ENCODE results near the gene CD226.
"Not testable (repeated sequence)": the region's sequence is repeated elsewhere in the genome, so short reads cannot be mapped to it uniquely, and the experiment has no call there.

The CD226 gene

GRCh38 chr18:69883781-69884180 is 63.9 kb downstream of the CD226 start:
- Histone ChIP-seq H3K9me3 (ENCODE audit: control extremely low read depth in 1 of 5, control insufficient read depth in 4 of 5, insufficient read depth in 2 of 5, low read depth in 1 of 5, low read length in 4 of 5) (no peaks in the 10 kb centered on the region), H3K27me3 (replicated peaks in 2 of 5; ENCODE audit: control insufficient read depth in 4 of 5, insufficient read depth in 5 of 5, low read length in 4 of 5) (no peaks in the 10 kb centered on the region), H3K27ac (ENCODE audit: insufficient read depth in 1 of 2, low read depth in 1 of 2, low read length in 2 of 2, poor library complexity in 1 of 2, severe bottlenecking in 2 of 2) (no peak overlapping the region), H3K4me1 (ENCODE audit: control extremely low read depth in 1 of 4, control insufficient read depth in 4 of 4, insufficient read depth in 4 of 4, low read length in 3 of 4) (no peaks in the 10 kb centered on the region), H3K4me3 (ENCODE audit: control insufficient read depth in 1 of 7, extremely low read depth in 1 of 7, insufficient read depth in 4 of 7, low read depth in 2 of 7, low read length in 6 of 7) (no peak overlapping the region), H3K36me3 (ENCODE audit: control insufficient read depth in 4 of 4, insufficient read depth in 4 of 4, low read length in 3 of 4) (no peaks in the 10 kb centered on the region)
- 44% methylated on average over 2 of the region's 3 CpGs for WGBS (ENCODE audit: insufficient coverage)
- no peak for DNase-seq
- ChIA-PET CTCF (no interaction called here), POLR2A (no interaction called here)

GRCh38 chr18:69882965-69883668 is 64.6 kb downstream of the CD226 start:
- Histone ChIP-seq H3K36me3 (ENCODE audit: control insufficient read depth in 4 of 4, insufficient read depth in 4 of 4, low read length in 3 of 4) (no peaks in the 10 kb centered on the region), H3K27me3 (replicated peaks in 2 of 5; ENCODE audit: control insufficient read depth in 4 of 5, insufficient read depth in 5 of 5, low read length in 4 of 5) (no peaks in the 10 kb centered on the region), H3K9me3 (ENCODE audit: control extremely low read depth in 1 of 5, control insufficient read depth in 4 of 5, insufficient read depth in 2 of 5, low read depth in 1 of 5, low read length in 4 of 5) (no peaks in the 10 kb centered on the region), H3K4me1 (ENCODE audit: control extremely low read depth in 1 of 4, control insufficient read depth in 4 of 4, insufficient read depth in 4 of 4, low read length in 3 of 4) (no peaks in the 10 kb centered on the region), H3K4me3 (ENCODE audit: control insufficient read depth in 1 of 7, extremely low read depth in 1 of 7, insufficient read depth in 4 of 7, low read depth in 2 of 7, low read length in 6 of 7) (no peak overlapping the region), H3K27ac (ENCODE audit: insufficient read depth in 1 of 2, low read depth in 1 of 2, low read length in 2 of 2, poor library complexity in 1 of 2, severe bottlenecking in 2 of 2) (no peak overlapping the region)
- WGBS (ENCODE audit: insufficient coverage) = 100% methylated on average over 2 of the region's 6 CpGs
- POLR2A ChIA-PET = no interaction called here
- DNase-seq = no peak
- CTCF ChIA-PET = no interaction called here

GRCh38 chr18:69880083-69880482 is 67.6 kb downstream of the CD226 start:
- no peak overlapping the region for H3K4me3 ChIP-seq (ENCODE audit: control insufficient read depth in 1 of 7, extremely low read depth in 1 of 7, insufficient read depth in 4 of 7, low read depth in 2 of 7, low read length in 6 of 7)
- DNase-seq = no peak
- CTCF ChIA-PET = no interaction called here
- H3K9me3 ChIP-seq (ENCODE audit: control extremely low read depth in 1 of 5, control insufficient read depth in 4 of 5, insufficient read depth in 2 of 5, low read depth in 1 of 5, low read length in 4 of 5) = no peaks in the 10 kb centered on the region
- no peaks in the 10 kb centered on the region for H3K4me1 ChIP-seq (ENCODE audit: control extremely low read depth in 1 of 4, control insufficient read depth in 4 of 4, insufficient read depth in 4 of 4, low read length in 3 of 4)
- POLR2A ChIA-PET = no interaction called here
- no peaks in the 10 kb centered on the region for H3K36me3 ChIP-seq (ENCODE audit: control insufficient read depth in 4 of 4, insufficient read depth in 4 of 4, low read length in 3 of 4)
- WGBS (ENCODE audit: insufficient coverage) = 96% methylated on average over 2 of the region's 3 CpGs
- no peak overlapping the region for H3K27ac ChIP-seq (ENCODE audit: insufficient read depth in 1 of 2, low read depth in 1 of 2, low read length in 2 of 2, poor library complexity in 1 of 2, severe bottlenecking in 2 of 2)
- H3K27me3 ChIP-seq (replicated peaks in 2 of 5; ENCODE audit: control insufficient read depth in 4 of 5, insufficient read depth in 5 of 5, low read length in 4 of 5) = no peaks in the 10 kb centered on the region

- H3K27me3 ChIP-seq (replicated peaks in 2 of 5; ENCODE audit: control insufficient read depth in 4 of 5, insufficient read depth in 5 of 5, low read length in 4 of 5); H3K4me3 ChIP-seq (ENCODE audit: control insufficient read depth in 1 of 7, extremely low read depth in 1 of 7, insufficient read depth in 4 of 7, low read depth in 2 of 7, low read length in 6 of 7); H3K4me1 ChIP-seq (ENCODE audit: control extremely low read depth in 1 of 4, control insufficient read depth in 4 of 4, insufficient read depth in 4 of 4, low read length in 3 of 4); POLR2A ChIA-PET; H3K36me3 ChIP-seq (ENCODE audit: control insufficient read depth in 4 of 4, insufficient read depth in 4 of 4, low read length in 3 of 4); DNase-seq; CTCF ChIA-PET; H3K9me3 ChIP-seq (ENCODE audit: control extremely low read depth in 1 of 5, control insufficient read depth in 4 of 5, insufficient read depth in 2 of 5, low read depth in 1 of 5, low read length in 4 of 5); H3K27ac ChIP-seq (ENCODE audit: insufficient read depth in 1 of 2, low read depth in 1 of 2, low read length in 2 of 2, poor library complexity in 1 of 2, severe bottlenecking in 2 of 2): not testable (repeated sequence)
- 100% methylated on average over 2 of the region's 3 CpGs for WGBS (ENCODE audit: insufficient coverage)
Observed at GRCh38 chr18:69879051-69879450, 68.6 kb downstream of the CD226 start.

DNA sequence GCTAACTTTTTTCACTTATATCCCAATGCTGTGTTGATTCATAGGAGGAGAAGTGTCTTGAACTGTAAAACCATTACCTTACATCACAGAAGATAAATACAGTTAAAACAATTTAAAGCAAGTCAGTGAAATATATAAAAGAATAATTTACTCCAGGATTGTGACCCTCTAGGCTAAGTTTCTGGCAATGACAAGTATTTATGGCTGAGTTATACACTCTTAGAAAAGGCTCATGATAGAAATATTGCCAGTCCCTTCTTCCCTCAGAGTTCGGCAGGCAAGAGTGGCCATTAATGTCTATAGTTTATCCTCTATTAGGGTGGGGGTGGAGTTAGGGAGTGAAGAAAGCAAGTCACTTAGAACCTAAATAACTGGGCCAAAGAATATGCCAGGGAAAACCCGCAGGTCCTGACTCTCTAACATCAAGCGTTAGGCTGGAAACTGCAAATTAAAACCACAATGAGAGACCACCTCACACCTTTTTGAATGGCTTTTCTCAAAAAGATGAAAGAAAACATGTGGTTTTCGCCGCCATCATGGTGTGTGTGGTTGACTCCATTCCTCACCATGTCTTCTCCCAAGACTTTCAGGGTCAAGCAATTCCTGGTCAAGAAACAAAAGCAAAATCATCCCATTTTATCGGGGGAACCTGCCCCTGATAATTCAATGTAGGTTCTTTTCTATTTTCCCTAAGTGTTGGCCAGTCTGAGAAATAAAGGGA is 69.3 kb downstream of the CD226 start:
- WGBS (ENCODE audit: insufficient coverage) = 98% methylated on average over 4 of the region's 6 CpGs
- ChIA-PET CTCF (no interaction called here), POLR2A (no interaction called here)
- no peaks in the 10 kb centered on the region for H3K4me1 ChIP-seq (ENCODE audit: control extremely low read depth in 1 of 4, control insufficient read depth in 4 of 4, insufficient read depth in 4 of 4, low read length in 3 of 4)
- H3K36me3 ChIP-seq (ENCODE audit: control insufficient read depth in 4 of 4, insufficient read depth in 4 of 4, low read length in 3 of 4) = no peaks in the 10 kb centered on the region
- no peak for DNase-seq
- no peaks in the 10 kb centered on the region for H3K27me3 ChIP-seq (replicated peaks in 2 of 5; ENCODE audit: control insufficient read depth in 4 of 5, insufficient read depth in 5 of 5, low read length in 4 of 5)
- H3K9me3 ChIP-seq (ENCODE audit: control extremely low read depth in 1 of 5, control insufficient read depth in 4 of 5, insufficient read depth in 2 of 5, low read depth in 1 of 5, low read length in 4 of 5) = no peaks in the 10 kb centered on the region
- H3K27ac ChIP-seq (ENCODE audit: insufficient read depth in 1 of 2, low read depth in 1 of 2, low read length in 2 of 2, poor library complexity in 1 of 2, severe bottlenecking in 2 of 2) = no peak overlapping the region
- no peak overlapping the region for H3K4me3 ChIP-seq (ENCODE audit: control insufficient read depth in 1 of 7, extremely low read depth in 1 of 7, insufficient read depth in 4 of 7, low read depth in 2 of 7, low read length in 6 of 7)

GRCh38 chr18:69876490-69876889 is 71.2 kb downstream of the CD226 start:
- no peak overlapping the region for H3K4me3 ChIP-seq (ENCODE audit: control insufficient read depth in 1 of 7, extremely low read depth in 1 of 7, insufficient read depth in 4 of 7, low read depth in 2 of 7, low read length in 6 of 7)
- no peaks in the 10 kb centered on the region for H3K36me3 ChIP-seq (ENCODE audit: control insufficient read depth in 4 of 4, insufficient read depth in 4 of 4, low read length in 3 of 4)
- CTCF ChIA-PET = no interaction called here
- no peaks in the 10 kb centered on the region for H3K4me1 ChIP-seq (ENCODE audit: control extremely low read depth in 1 of 4, control insufficient read depth in 4 of 4, insufficient read depth in 4 of 4, low read length in 3 of 4)
- no peak for DNase-seq
- H3K9me3 ChIP-seq (ENCODE audit: control extremely low read depth in 1 of 5, control insufficient read depth in 4 of 5, insufficient read depth in 2 of 5, low read depth in 1 of 5, low read length in 4 of 5) = no peaks in the 10 kb centered on the region
- H3K27me3 ChIP-seq (replicated peaks in 2 of 5; ENCODE audit: control insufficient read depth in 4 of 5, insufficient read depth in 5 of 5, low read length in 4 of 5) = no peaks in the 10 kb centered on the region
- POLR2A ChIA-PET = no interaction called here
- WGBS (ENCODE audit: insufficient coverage) = no CpG with 5 or more reads among the region's 3 CpGs
- no peak overlapping the region for H3K27ac ChIP-seq (ENCODE audit: insufficient read depth in 1 of 2, low read depth in 1 of 2, low read length in 2 of 2, poor library complexity in 1 of 2, severe bottlenecking in 2 of 2)

DNA sequence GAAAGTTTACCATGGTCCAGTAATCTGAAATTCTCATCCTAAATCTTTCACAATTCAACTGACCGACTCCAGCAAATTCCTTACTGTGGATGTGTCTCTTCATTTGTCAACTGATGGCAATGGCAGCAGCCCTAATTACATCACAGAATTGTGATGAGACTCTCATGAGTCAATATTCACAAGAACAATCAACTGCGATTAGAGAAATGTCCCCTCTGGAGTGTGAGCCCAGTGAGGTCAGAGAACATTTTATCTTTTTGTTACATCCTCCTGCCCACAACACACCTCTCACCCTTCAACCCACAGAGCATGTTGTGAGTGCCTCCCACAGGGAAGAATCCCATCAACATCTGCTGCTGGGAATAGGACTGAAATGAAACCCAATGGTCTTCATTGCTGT is 73.6 kb downstream of the CD226 start:
- Histone ChIP-seq H3K36me3 (ENCODE audit: control insufficient read depth in 4 of 4, insufficient read depth in 4 of 4, low read length in 3 of 4) (no peaks in the 10 kb centered on the region), H3K27me3 (replicated peaks in 2 of 5; ENCODE audit: control insufficient read depth in 4 of 5, insufficient read depth in 5 of 5, low read length in 4 of 5) (no peaks in the 10 kb centered on the region), H3K4me3 (ENCODE audit: control insufficient read depth in 1 of 7, extremely low read depth in 1 of 7, insufficient read depth in 4 of 7, low read depth in 2 of 7, low read length in 6 of 7) (no peak overlapping the region), H3K9me3 (ENCODE audit: control extremely low read depth in 1 of 5, control insufficient read depth in 4 of 5, insufficient read depth in 2 of 5, low read depth in 1 of 5, low read length in 4 of 5) (no peaks in the 10 kb centered on the region), H3K27ac (ENCODE audit: insufficient read depth in 1 of 2, low read depth in 1 of 2, low read length in 2 of 2, poor library complexity in 1 of 2, severe bottlenecking in 2 of 2) (no peak overlapping the region), H3K4me1 (ENCODE audit: control extremely low read depth in 1 of 4, control insufficient read depth in 4 of 4, insufficient read depth in 4 of 4, low read length in 3 of 4) (no peaks in the 10 kb centered on the region)
- ChIA-PET CTCF (no interaction called here), POLR2A (no interaction called here)
- WGBS (ENCODE audit: insufficient coverage) = 100% methylated on average over 1 of the region's 2 CpGs
- no peak for DNase-seq
